ENCODE results near the gene CCDC24.
A peak's percentile ranks its signal among the peaks of the same experiment; 100 is the strongest.

The CCDC24 gene

GRCh38 chr1:43963890-43964289 is 27.5 kb upstream of the CCDC24 start:
- no peak for DNase-seq

DNA sequence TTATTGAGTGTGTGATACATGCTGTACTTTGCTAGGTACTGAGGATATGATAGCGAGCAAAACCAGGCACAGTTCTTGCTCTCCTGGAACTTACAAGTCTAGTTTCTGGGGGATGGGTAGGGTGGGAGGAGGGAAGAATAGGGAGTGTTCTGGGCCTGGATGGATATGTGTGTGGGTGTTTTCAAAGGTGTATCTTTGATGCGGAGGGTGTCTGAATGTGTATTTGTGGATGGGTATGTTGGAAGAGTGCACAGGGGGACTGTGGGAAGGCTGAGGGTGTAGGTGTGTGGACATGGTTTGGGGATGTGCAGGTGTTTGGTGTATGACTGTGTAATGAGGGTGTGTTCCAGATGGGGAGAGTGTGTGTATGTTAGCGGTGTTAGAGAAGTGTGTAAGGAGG is 26.1 kb upstream of the CCDC24 start:
- no peak for DNase-seq

- DNase-seq: no peak
These were observed 23.0 kb upstream of the CCDC24 start for GRCh38 chr1:43968348-43968948.

- no peak for DNase-seq
These were observed 22.0 kb upstream of the CCDC24 start for GRCh38 chr1:43969416-43969745.

DNA sequence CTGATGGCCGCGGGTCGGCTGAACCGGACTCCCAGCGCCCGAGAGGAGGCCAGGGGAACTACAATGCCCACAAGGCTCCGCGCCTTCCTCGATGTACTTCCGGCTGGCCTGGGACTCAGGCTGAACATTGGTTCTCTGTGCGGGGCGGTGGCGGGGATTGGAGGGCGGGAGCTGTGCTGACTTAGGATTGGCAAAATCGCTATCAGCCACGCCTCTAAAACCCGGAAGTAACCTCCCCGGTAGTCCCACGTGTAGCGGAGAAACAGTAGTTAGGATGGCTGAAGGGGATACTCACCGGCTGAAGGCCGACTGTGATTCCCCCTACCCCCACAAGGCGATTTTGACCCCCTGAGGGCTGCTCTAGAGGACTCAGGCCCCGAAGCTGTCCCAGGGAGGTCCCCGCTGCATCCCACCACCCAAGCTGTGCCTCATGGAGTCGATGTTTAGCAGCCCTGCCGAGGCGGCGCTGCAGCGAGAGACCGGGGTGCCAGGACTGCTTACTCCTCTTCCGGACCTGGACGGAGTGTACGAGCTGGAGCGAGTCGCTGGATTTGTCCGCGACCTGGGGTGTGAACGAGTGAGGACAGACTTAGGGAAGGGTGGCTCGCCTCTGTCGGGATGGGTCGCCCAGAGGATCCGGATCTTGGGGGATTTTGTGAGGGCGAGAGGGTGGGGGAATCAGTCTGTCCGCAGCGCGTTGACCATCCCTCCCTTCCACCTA is 21.5 kb upstream of the CCDC24 start, which contains the start of gene DPH2:
Gene DPH2, plus strand, starts transcription at position 265 of the 721 bp plus-strand sequence. Its CDS starts 166 bp downstream, at position 431.
- DNase-seq: peak; percentile 96

DNA sequence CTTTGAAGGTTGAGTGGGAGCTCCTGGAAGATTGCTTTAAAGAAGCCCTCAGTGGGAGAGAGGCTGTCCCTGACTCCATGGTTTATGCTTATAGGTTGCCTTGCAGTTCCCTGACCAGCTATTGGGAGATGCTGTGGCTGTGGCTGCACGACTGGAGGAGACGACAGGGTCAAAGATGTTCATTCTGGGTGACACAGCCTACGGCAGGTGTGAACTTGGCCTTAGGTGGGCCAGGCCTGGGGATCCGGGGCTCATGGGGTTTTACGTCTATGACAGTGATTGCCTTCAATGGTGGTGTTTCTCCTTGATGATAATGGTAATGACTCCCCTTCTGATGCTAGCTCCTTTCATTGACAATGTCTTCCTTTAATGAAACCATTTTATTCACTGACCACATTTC is 20.9 kb upstream of the CCDC24 start:
- no peak for DNase-seq

- no peak for DNase-seq
These were observed 20.5 kb upstream of the CCDC24 start for GRCh38 chr1:43970911-43971310.

DNA sequence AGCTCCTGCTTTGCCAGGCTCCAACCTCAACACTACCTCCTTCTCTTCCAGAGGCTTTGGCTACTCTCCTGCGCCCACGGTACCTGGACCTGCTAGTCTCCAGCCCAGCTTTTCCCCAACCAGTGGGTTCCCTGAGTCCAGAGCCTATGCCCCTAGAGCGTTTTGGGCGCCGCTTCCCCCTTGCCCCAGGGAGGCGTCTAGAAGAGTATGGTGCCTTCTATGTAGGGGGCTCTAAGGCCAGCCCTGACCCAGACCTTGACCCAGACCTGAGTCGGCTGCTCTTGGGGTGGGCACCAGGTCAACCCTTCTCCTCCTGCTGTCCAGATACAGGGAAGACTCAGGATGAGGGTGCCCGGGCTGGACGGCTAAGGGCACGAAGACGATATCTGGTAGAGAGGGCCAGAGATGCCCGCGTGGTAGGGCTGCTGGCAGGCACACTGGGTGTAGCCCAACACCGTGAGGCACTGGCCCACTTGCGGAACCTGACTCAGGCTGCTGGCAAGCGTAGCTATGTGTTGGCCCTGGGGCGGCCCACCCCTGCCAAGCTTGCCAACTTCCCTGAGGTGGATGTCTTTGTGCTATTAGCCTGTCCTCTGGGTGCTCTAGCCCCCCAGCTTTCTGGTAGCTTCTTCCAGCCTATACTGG is 19.9 kb upstream of the CCDC24 start:
- no peak for DNase-seq

DNA sequence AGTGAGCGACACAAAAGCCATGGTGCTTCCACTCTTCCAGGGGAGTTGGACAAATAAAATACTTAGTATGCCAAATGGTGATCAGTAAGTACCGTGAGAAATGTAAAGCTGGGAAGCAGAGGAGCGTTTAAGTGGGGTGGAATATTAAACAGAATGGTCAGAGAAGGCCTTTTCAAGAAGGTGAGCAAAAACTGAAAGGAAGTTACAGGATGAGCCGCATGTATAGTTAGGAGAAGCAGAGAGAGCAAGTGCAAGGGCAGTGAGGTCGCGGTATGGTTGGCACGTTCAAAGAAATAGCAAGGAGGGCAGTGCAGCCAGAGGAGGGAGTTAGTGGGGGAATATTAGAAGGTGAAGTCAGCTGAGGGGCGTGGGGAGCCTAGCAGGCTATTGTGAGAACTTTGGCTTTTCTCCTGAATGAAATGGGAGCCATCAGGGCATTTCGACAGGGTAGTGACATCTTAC is 17.4 kb upstream of the CCDC24 start:
- no peak for DNase-seq

DNA sequence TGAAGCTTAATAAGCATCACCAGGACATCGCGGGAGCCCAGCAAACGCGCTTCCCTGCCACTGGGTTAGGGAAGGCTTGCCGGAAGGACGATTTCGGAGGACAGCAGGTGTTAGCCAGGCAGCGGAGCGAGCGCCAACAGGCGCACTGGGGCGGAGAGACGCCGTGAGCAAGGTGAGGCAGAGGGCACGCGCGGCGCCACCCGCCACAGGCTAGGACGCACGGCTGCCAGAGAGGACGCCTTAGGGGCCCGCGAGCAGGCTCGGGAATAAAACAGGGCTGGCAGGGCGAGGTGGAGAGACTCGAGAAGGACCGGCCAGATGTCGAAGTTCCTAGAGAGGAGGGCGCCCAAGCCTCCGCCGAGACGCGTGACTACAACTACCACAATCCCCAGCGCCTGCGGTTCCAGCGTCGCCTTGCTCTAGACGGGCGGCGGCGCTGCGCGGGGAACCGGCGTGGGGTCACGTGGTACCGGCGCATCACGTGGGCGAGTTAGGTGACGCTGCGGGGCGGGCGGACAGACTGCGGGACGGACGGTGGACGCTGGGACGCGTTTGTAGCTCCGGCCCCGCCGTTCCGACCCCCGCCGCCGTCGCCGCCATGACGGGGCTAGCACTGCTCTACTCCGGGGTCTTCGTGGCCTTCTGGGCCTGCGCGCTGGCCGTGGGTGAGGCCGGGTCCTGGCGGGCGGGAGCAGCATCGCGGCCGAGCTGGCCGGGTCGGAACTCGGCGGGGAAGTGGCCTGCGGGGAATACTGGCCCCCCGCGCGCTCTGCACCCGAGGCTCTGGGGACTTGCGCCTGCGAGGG is 16.8 kb upstream of the CCDC24 start, which contains the start of gene ATP6V0B:
Gene ATP6V0B, plus strand, starts transcription at position 518 of the 806 bp plus-strand sequence. Its CDS starts 81 bp downstream, at position 599.
- DNase-seq: peak; percentile 98

- DNase-seq: peak; percentile 27
These were observed 16.0 kb upstream of the CCDC24 start for GRCh38 chr1:43975249-43975961.

GRCh38 chr1:43976045-43976444 is 15.4 kb upstream of the CCDC24 start:
- no peak for DNase-seq

- DNase-seq: no peak
These were observed 14.5 kb upstream of the CCDC24 start for GRCh38 chr1:43976890-43977289.

DNA sequence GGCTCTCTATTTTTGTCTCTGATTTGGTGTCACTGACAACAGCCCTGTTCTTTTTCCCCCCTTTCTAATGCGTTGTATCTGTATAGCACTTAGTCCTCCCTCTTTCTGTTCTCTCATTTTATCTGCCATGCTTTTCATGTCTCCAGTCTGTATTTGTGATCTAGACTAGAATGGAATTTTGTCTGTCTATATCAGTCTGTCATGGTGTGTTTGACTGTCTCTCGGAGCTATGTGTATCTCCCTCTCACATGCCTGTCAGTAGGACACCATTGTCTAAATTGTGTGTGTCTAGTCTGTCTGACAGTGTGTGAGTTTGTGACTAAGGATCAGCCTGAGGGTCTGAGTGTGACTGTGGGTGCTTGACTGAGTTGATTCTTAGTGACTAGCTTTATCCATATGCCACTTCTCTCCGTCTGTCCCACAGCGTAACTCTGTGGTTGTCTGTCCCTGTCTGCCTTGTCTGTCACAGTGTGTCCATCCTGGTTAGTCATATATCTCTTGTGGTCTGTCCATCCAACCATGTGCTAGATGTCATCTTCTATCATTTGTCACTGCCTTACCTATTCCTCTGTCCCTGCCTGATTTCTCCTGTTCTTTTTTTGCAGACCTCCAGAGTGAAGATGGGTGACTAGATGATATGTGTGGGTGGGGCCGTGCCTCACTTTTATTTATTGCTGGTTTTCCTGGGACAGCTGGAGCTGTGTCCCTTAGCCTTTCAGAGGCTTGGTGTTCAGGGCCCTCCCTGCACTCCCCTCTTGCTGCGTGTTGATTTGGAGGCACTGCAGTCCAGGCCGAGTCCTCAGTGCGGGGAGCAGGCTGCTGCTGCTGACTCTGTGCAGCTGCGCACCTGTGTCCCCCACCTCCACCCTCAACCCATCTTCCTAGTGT is 13.8 kb upstream of the CCDC24 start:
- DNase-seq: no peak

- DNase-seq: no peak
These were observed 13.2 kb upstream of the CCDC24 start for GRCh38 chr1:43978264-43978550.

- DNase-seq: no peak
These were observed 12.7 kb upstream of the CCDC24 start, which contains the start of gene B4GALT2 for GRCh38 chr1:43978551-43979260. Gene B4GALT2, plus strand, starts transcription at chr1:43979210. Its CDS starts 1,951 bp downstream, at chr1:43981161.

GRCh38 chr1:43979261-43979527 is 12.2 kb upstream of the CCDC24 start:
- no peak for DNase-seq

- DNase-seq: no peak
These were observed 11.7 kb upstream of the CCDC24 start for GRCh38 chr1:43979528-43980254.

DNA sequence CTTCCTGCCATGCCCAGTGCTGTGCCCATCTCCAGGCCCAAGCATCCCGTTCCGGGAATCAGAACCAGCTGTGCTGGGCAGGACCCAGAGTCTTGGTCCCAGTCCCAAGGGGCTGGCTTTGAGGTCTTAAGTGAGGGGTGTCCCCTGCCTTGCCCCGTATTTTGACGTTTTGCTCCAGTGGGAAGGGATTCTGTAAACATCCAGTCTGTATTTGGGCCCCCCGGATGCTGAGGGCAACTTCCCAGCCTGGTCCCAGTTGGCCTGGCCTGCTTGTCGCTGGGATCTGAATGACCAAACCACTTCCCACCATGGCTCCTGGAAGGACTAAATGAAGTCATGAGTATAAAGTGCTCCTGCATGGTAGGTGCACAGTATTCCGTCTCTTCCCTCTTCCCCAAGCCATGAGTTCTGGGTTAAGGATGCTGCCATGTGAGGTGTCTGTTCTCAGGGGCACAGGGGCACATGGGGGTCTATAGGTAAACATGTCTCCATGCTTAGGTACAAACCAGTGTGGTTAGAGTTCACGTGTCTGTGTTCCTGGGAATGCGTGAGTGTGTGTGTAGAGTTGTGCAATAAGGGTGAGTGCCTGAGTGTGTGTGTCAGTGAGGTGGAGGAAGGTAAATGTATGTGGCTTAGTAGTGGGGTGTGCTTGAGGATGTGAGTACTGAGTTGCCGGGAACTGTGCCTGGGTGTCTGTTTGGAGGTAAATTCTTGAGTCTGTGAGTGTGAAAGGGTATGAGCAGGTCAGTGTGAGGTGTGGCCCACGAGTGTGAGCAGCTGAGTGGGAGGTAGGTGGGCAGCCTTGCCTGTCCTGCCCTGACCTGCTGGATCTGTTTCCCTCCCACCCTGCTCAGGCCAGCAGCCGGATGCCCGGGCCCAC is 10.9 kb upstream of the CCDC24 start:
- no peak for DNase-seq

GRCh38 chr1:43981135-43981491 is 10.3 kb upstream of the CCDC24 start:
- no peak for DNase-seq
